HL-60/S4 (cell line): ENCODE results near the gene PIANP.

Experiments
- in situ Hi-C: fragments of 300-500 bp; cut with MboI; formaldehyde crosslinking; loops from 2 replicates; pipeline ENCODE4 v1.14.3; 2022; ENCODE audit warnings: low sequenced_read_pairs

PIANP gene

GRCh38 chr12:6672143-6672542 is 28.5 kb downstream of the PIANP start:
- in situ Hi-C loops = no loop called here

- in situ Hi-C loops = no loop called here
These were observed 32.9 kb downstream of the PIANP start for GRCh38 chr12:6667559-6668210.

DNA sequence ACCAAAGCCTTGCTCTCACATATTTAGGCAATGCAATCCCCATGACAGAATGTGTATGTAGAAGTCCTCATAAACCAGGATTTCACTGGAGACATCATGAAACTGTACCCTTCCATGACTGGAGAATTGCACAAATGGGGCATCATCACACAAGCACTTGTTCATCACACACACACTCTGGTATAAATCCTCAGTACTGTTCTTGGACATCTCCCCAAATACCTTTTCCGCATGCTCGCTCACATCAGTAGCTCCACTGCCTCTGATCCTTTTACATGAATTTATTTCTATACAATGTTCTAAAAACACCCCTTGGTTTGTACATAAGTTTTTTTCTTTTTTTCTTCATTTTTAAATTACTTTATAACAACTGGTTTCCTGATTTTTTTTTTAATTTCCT is 34.4 kb downstream of the PIANP start:
- in situ Hi-C loops = no loop called here

- in situ Hi-C loops = no loop called here
These were observed 35.7 kb downstream of the PIANP start for GRCh38 chr12:6664902-6665301.

- in situ Hi-C loops = no loop called here
These were observed 37.5 kb downstream of the PIANP start, which contains the start of gene ING4 for GRCh38 chr12:6662906-6663742. Gene ING4 (minus strand): TSS chr12:6663119. CDS start chr12:6663101, 18 bp downstream.

DNA sequence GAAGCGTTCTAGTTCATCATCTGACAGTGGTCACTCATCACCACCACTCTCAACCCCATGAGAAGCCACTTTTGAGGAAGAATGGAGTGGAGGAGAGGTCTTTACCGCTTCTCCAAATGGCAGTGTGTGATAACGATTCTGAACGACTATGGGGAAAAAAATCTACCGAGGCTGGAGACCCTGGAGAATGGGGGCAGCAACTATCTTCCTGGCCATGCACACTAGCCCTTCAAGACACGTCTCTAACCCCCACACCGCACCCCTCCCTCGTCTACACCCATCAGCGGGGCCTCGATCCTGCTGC is 38.1 kb downstream of the PIANP start:
- in situ Hi-C loops = no loop called here

DNA sequence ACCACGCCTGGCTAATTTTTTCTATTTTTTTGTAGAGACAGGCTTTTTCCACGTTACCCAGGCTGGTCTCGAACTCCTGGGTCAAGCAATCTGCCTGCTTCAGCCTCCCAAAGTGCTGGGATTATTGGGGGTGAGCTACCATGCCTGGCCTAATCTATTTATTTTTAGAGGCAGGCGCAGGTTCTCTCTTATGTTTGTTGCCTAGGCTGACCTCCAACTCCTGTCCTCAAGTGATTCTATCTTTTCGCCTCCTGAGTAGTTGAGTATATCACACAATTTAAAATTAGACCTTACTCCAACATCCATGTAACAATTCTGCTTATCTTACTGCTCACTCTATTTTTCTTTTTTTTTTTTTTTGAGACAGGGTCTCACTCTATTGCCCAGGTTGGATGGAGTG is 46.6 kb downstream of the PIANP start:
- in situ Hi-C loops = no loop called here

DNA sequence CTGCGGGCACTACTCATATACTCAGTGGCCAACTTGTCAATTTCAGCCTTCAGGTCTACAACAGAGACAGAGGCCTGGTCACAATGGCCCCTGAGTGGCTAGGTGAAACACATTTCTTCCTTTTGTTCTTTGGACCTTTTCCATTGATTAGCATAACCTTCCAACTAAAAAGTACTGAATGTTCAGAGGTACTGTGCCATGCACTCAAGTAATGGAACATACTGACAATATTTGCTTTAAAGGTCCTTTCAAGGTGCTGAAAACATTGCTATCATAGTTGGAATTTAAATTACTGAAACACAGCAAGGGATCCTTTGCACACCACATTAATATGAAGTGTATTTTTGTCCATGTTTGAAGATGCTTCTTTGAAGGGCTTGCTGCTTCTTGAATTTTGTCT is 47.3 kb downstream of the PIANP start:
- in situ Hi-C loops = no loop called here

DNA sequence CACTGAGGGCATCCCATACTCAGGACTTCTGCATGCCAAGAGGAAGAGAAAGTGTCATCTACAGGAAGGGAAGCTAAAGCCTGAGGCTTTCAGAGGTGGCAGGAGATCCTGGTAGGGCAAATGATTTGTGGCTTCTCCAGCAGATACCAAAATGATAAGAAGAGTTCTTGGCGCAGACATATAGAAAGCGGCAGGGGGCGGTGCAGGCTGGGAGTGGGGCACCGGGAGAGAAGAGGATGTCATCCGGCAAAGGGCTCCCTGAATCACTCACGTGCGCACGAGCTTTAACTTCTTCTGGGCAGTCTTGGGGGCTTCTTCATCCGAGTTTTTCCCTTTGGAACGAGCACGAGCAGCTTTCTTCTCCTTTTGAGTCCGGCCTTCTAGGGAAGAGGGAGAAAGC is 48.2 kb downstream of the PIANP start:
- in situ Hi-C loops = no loop called here

DNA sequence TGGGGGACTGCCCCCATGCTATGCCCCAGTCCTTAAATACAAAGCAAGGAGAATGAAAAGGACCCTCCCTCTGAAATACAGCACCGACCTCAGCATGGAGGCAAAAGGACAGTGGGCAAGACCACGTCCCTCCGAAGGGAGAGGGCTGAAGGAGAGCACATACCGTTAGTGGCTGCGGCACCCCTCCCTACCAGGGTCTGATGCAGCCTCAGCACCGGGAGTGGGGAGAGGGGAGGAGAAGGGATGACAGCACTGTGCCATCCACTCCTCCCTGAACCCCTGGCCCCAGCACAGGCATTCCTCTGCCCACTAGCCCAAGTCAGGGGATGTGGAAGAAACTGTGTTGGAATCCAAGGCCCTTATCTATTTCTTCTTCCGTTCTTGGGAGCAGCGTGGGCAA is 49.8 kb downstream of the PIANP start:
- in situ Hi-C loops = no loop called here

GRCh38 chr12:6647083-6647604 is 53.5 kb downstream of the PIANP start, which contains the start of gene ACRBP:
Gene ACRBP (minus strand): TSS chr12:6647432. CDS start chr12:6647366, 66 bp downstream.
- in situ Hi-C loops = no loop called here

DNA sequence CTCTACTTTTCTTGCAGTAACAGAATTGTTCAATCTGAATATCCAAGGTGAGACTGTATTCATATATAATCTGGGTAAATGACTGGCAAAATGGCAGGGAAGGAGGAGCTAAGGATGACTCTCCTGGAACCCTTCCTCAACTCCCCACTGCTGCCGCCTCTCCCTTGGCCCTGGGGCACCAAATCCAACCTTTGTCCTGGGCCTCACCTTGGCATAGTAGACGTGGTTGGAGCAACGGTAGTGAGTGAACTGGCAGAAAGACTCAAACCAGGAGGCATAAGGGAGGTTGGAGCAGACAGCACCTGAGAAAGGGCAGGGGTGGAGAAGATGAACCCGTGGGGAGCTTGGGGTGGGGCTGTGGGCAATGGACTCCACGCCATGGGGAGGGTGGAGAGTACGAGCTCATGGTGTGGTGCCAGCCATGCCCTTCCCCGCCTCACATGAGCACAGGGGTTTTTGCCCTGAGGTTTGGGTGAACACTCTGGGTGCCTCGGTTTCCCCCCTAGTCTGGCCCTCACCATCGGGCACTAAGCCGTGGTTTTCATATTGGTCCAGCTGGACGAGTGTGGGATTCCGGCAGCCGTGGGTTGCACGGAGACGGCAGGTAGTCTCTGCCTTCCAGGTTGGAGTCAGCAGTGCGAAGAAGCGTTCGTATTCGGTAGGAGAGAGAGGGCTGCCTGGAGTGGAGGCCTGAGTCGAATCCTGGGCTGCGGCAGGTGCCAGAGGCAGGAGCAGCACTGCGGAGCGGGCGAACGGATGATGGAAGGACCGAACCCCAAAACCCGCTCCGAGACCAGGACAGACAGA is 54.1 kb downstream of the PIANP start:
- in situ Hi-C loops = no loop called here

- in situ Hi-C loops = no loop called here
These were observed 55.7 kb downstream of the PIANP start for GRCh38 chr12:6644903-6645302.

GRCh38 chr12:6644257-6644596 is 56.4 kb downstream of the PIANP start:
- in situ Hi-C loops = no loop called here
